HG02763 (cell line): Measurements from ENCODE around the gene PRKCE.

Experiments used
- ATAC-seq: cut with Tn5 transposase; IDR thresholded peaks from one replicate; pipeline ENCODE4 v1.9.1; 2021; ENCODE audit warnings: mild to moderate bottlenecking, moderate library complexity; ENCODE audit not compliant: unreplicated experiment

The PRKCE gene

DNA sequence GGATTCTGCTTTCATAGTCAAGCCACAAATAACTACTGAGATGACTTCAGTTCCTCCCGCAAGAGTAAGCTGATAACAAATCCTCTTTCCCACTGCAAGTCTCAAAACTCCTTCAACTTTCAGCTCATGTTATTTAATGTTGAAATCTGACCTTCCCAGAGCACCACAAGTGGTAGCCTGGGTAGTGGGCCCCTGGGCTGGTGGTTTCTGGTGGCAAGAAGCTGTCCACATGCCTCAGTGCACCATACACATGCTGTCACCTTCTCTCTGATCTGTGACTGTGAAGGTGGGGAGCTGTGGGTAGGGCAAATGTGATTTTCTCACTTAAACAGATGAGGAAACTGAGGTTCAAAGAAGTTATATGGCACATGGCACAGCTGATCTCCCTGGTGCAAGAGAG is 399.6 kb downstream of the PRKCE start:
- ATAC-seq, result no peak

DNA sequence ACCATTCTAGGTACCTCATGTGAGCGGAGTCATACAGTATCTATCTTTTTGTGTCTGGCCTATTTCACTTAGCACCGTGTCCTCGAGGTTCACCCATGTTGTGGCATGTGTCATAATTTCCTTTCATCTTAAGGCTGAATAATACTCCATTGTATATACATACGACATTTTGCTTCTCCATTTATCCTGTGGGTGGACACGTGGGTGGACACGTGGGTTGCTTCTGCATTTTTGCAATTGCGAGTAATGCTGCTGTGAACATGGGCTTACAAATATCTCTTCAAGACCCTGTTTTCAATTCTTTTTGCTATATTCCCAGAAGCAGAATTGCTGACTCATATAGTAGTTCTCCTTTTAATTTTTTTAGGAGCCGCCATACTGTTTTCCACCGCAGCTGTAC is 402.1 kb downstream of the PRKCE start:
- no peak for ATAC-seq

DNA sequence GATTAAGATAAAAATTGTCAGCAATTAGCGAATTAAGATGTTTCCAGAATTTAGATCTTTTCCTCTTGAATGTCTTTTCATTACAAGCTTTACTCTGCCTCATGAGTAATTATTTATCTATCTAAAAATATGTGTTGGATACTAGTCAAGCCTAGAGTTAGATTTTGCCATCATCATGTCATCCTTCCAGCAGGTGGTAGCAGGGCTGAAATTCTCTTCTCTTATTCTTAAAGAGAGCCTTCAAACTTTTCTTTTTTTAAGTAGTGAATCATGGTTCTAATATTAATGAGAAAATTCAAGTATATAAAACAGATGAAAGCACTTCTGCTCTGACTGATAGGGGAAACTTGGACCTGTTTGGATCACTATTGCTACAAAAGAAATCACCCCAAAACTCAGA is 405.1 kb downstream of the PRKCE start:
- ATAC-seq, result no peak

DNA sequence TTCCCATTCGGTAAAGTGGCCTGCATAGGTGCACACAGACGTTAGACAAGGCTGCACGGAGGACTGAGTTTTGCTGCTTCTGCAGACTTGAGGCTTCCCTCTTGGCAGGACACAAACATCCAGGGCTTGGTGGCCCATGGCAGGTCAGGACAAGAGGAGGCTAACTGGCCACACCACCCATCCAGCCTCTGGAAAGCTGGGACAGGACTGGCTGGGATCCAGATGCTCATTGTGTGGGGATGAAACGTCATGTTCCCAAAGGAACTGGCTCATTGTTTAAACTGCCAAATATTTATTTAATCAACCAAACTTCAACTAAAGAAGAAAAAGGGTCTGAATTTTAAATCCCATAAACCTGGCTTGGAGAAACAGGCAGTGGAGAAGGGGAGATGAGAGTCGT is 406.7 kb downstream of the PRKCE start:
- no peak for ATAC-seq

DNA sequence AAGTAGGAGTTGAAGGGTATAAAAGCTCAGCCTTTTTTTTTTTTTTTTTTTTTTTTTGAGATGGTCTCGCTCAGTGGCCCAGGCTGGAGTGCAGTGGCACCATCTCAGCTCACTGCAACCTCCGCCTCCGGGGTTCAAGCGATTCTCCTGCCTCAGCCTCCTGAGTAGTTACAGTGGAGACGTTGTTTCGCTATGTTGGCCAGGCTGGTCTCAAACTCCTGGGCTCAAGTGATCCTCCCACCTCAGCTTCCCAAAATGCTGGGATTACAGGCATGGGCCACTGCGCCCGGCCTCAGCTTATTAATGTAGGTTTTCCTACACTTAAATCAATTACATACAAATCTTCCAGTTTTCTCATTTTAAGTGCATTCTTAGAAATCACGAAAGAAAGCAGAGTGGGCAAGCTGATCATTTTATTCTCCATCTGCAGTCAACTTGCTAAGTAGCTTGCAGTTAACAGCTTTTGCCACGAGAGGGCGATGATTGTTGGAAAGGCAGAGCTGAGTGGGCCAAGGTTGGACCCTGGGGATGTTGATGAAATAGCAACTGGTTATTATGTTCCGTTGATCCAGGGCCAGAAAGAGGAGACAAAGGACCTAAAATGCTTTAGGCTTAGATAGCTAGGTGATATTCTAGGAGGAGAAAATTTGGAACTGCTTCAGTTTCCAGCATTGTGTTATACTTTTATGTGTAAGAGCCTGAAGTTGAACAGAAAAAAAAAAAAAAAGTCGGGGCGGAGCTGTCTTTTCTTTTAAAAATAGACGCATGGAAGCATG is 411.4 kb downstream of the PRKCE start:
- ATAC-seq, result no peak

DNA sequence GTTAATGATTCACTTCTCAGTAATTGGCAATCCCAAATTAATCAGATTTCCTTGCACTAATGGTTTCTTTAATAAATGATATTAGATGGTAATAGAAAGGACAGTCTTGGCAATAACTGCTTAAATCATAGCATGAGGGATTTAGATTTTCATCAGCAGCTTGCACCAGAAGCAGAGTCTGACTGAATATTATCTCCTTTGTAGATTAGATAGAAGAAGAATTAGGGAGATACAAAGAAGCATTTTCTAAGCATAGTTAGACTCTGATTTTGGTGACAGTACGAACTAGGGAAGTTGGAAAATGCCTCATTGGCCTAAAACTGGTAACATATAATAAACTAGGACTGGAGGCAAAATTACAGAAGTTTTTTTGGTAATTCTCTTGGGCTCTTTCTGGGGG is 412.9 kb downstream of the PRKCE start:
- ATAC-seq, result no peak

DNA sequence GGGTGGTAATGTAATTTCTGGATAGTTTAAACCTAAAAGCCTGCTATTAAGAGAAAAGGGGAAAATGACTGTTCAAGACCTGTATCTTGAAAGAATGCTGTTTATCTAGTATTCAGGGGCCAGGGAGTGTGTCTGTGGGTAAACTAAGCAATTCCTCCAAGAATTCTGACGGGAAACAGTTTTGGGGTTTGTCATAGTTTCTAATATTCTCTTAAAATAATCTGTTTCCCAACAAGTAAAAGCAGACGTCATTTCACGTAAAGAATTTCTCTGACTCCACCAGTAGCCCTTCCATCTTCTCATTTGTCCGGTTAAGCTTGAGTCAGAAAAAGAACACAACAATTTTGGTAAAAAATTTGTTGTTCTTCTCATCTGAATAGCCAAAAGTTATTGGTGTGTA is 413.7 kb downstream of the PRKCE start:
- ATAC-seq, result no peak

DNA sequence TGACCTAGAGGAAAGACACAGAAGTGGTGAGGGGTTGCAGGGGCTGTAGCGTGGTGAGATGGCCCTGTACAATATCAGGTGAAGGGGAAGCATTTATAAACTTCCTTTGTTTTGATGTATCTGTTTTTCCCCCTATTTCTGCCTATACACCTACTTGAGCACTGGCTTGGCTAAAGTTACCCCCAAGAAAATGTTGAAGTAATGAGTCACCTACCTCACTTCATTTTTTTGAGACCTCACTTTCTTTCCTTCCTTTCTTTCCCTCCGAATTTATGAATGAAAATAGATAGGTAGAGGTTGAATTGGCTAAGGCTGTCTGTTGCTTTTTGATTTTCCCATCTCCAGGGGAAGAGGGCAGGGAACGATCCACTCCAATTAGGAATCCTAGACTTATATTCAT is 414.6 kb downstream of the PRKCE start:
- no peak for ATAC-seq

DNA sequence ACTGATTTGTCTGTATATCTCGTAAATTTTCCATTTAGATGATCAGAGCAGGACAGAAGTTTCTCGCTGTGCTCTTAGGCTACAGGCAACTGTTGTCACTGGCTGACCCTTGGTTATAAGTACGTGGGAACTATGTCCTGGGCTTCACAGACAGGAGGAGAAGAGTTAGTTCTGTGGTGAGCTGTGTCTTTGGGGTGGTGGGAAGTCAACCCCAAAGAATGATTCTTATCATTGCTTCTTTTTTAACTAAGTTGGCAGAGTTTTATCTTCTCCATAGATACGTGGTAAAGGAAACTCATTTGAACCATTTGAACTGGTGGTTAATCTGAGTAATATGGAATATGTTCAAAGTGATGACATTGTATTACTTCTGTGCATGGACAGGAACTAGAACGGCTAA is 415.1 kb downstream of the PRKCE start:
- ATAC-seq, result no peak

DNA sequence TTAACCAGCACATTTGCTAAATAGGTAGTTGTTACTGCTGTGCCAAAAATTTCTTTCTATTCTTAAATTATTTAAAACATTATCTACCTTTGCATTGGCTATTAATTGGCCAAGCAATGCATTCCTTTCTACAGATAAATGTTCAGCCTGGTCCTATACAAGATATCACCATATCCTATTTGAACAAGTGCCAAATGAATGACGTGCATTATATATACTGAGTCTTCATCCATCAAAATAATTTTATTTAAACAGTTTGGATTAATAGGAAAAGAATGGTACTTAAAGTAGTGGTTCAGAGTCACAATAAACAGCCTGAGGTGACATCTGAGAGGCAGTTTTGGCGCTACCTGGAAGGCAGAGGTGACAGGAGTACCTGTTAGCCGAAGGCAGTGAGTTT is 415.6 kb downstream of the PRKCE start:
- no peak for ATAC-seq

DNA sequence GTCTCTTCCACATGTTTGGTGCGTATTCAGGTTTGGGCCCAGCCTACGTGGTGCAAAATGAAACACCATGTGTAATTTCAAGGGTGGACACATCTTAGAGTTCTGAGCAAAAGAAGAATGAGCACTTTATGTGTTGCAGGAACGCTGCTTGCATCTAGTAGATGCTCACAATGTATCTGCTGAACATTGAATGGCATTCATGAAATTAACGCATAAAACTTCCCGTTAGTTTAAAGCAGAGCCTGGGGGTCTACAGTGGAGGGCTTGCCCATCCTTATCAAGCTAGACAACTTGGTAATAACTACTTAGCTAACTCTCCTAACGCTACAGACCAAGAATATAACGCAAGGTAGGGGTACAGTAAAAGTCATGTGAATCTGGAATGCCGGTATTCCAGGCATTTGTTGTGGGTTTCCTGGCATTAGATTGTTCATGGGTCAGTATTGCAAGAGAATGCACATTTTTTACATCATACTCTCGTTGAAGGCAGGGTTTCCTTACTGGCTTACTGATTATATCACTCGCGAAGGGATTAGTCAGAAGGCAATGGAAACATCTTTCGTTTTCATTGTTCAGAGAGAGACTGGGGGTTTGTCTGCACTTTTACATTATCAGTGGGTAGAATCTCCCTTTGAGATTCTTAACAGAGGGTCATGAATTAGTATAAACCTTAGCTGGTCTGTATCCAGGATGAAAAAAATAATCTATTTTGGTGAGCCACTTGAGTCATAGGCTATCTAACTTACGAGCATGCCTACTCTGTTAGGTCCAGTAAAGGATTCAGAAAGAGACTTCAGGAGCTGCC is 416.2 kb downstream of the PRKCE start:
- no peak for ATAC-seq

DNA sequence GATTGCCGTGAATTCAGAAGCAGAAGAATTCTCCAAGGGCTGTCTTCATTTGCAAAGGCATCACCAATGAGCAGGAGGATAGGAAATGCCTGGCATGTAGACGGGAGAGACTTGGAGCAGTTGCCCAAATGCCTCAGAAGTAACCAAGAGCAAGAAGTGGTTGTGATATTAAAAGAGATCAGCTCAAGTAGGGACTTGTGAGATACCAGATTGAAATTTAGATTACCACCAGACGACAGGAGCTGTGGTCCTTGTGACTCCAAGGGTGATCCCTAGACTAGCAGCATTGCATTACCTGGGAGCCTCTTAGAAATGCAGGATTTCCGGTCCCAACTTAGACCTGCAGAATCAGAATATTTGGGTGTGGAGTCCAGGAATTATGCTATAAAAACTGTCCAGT is 417.2 kb downstream of the PRKCE start:
- ATAC-seq, result no peak

DNA sequence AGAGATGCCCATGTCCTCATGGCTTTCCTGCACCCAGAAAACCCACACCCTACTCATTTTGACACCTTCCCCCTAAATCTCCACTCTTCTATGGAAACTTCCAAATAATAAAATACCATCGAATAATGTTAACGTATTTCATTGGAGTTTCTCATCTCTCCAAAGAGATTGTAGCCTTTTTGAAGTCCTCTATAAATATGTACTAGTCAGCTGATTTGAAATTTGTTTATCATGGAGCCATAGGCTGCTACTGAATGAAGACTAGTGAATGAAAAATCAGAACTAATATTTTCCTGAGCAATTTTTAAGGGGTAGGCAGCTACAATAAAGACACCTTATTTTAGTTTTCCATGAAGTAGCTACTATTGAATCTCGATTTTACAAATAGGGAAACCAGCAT is 419.6 kb downstream of the PRKCE start:
- ATAC-seq, result no peak

DNA sequence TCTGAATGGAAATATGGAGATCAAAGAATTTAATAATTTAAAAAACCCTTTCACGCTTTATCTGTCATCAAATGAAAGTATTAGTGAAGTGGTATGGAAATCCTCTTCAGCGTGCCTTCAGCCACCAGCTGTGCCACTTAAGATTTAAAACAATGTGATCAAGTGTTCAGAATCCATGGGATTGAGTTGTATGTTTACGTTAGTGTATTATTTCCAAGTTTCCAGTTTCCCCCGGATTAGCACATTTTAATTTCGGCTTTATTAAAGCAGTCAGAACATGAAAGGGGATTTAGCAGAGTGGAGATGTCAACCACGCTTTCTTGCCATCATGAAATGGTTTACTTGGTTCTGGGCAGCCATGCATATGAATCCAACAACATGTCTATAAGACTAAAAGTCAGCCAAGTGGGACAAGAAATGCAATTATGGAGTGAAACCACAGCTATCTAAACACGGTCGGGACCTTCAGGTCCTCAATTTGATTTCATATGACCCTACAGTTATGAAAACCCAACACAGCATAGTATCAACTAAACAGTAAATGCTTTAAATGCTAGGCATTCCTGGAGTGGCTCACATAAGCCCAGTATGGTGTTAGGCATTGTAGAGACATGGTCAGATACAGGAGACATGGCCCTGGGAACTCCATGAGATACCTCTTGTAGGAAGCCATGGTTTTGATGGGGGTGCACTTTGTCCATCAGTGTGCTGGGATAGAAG is 420.8 kb downstream of the PRKCE start:
- ATAC-seq, result no peak

DNA sequence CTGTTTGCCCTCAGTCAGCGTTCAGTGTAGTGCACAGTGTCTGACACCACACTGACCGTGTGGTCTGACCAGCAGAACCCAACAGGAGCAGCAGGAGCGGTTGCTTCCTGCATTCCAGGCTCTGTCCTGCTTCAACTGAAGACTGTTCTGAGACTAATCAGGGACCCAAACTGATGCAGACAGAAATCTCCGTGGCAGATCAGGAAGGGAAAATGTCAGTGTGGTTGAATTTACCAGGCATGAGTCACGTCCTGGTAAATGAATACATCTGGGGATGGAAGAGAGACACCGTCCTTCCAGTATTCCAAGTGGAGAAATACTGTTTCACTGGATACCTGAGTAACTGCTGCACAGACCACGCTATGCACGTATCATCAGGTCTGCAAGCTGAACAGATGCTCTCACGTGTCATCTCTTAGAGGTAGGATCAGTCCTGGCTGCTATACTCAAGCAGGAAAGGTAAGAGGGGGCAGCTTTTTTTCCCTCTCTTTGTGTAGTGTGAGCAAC is 422.1 kb downstream of the PRKCE start:
- ATAC-seq, result no peak

DNA sequence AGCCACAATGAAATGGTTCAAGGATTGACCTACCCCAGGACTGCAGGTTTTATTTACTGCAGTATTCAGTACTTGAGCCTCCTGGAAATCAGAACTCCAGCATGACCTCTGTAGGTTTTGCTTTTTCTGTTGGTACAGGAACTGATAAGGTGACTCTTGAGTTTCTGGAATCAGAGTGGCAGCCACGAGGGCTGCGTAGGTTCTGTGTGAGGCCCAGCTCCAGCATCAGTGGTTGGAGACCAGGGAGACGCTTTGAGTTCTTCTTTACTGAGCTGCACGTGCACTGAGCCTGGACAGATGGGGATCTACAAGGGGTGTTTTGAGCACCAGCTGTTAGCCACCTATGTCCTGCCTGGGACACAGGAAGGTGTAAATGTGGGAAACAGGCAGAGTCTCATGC is 423.0 kb downstream of the PRKCE start:
- no peak for ATAC-seq

DNA sequence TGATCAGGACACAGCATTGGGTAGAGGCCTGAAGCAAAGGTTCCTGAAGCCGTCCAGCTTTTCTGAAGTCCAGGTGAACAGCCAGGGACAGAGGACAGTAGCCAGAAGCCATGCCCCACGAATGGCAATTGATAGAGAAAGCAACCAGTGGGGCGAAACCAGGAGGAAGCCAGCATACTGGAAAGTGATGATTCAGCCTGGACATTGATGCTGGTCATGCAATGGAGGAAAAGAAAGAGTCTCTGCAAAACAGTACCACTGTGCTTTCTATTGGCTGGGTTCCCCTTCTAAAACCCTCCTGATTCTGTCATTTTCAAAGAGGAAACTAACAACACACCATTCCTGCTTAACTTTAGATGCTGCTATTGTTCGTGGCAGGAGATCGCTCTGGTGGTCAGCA is 424.4 kb downstream of the PRKCE start:
- ATAC-seq, result no peak

DNA sequence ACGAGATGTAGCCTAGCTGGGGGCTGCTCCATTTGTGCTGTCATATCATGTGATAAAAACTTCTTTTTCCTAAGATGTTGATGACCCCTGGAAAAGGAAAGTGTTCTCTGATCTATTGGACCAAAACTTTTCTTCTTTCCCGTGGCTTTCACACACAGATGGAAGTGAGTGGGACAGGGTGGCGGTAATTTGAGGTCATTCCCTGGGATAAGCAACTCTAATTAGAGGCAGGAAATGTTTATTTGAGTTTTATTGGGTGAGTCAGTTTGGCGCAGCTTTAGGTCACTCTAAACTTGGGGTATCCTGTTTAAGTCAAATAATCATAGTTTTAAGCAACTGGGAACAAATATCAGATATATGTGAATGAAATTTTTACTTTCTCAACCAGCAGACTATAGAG is 424.8 kb downstream of the PRKCE start:
- no peak for ATAC-seq

DNA sequence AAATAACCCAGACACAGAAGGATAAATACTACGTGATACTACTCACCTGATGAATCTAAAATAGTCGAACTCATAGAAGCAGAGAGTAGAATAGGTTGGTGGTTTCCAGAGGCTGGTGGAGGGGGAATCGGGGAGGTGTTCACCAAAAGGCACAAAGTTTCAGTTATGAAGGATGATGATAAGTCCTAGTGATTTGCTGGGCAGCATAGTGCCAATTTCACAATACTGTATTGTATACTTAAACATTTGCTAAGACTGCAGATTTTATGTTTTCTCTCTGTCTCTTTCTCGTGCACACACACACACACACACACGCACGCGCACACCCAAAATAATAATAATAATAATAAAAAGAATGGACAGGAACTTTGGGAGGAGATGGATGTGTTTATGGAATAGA is 425.4 kb downstream of the PRKCE start:
- no peak for ATAC-seq

DNA sequence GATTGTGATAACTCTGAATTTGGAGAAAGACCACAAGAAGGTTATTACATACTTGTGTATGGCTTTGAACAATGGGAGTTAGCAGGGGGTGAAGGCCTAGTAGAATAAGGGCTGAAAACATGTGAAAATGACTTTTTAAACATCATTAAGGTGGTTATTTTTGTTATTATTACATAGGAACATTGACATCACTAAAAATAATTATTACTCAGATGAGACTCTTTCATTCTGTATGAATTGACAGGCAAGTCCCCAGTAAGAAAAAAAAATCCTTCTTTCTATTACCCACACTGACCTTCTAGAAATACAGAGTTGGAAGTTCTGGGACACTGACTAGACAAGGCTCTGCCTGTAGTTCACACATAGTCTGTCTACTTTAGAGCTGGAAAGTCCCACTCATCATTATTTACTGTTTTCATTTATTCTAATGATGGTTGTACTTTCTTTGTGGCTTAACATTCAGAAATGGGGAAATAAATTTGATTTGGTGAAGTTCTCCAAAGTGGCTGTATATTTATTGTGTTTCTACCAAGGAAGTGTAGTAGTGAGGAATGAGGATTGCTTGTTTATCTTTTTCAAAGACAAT is 426.1 kb downstream of the PRKCE start:
- no peak for ATAC-seq

DNA sequence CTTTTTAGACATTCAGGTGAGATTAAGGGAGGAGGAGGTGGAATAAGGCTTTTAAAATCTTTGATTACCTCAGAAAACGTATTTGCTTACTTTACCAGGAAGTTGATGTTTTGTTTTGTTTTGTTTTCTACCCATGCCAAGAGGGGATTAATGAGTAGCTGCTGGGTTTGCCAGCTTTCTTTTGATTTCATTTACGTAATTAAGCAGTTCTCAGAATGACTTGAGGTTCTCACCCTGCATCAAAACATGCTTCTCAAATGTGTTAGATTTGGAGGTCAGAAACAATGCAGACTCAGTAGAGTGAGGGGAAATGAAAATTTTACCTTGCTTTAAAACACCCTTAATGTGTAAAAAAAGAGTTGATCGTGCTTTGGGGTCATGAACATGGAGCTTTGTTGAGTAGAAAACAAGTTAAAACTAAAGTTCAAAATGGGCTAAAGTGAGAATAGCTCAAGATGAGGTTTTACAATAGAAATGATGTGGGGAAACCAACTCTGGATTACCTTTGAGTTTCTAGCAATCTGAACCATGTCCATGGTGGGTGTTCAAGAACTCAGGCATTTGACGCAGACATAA is 428.6 kb downstream of the PRKCE start:
- no peak for ATAC-seq
